ENCODE data around the gene POLD3.

DNA sequence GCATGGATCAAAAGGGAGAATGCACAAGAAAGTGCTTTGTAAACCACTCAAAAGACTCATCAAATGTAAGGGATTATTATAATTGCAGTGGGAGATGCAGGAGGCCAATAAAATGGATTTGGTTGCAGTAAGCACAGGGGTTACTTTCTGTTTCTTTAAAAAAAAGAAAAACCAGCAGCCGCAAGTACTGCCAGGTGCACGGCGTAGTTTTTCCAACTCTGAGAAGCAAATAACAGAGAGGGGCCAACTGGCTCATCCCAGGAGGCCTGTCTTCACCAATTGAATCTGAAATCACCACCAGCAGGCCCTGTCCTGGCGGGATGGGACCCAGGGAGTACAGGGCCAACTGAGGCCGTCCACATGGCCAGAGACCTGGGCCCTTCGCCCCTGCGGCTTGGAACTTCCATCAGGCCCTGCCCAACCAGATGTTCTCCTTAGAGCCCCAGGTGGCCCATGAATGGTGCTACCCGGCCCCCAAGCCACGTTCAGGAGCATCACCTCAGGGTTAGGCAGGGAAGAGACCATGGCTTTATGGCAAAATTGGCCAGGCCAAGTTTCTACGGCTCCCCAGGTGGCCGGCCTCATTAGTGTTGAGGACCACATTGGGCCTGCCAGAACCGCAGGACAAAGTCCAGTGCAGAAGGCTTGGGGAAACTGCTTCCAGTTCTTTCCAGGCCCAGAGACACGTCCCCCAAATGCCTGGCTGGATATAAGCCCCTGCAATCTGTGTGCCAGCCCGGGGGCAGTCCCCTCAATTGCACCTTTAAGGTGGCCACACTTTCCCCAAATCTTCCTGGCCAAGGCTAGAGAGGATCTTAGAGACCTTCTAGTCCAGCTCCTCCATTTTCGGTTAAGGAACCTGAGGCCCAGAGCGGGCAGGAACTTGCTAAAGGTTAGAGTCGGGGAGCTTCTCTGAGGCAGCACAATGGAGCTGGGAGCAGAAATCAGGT lies 77.1 kb downstream of the POLD3 start:
- TF ChIP-seq CEBPB (IDR thresholded peaks at IDR 0.05; ENCODE audit: low read depth, low read length) (no peak), BRCA1 (IDR thresholded peaks at IDR 0.05; ENCODE audit: low read depth, low read length) (no peak)
- TF ChIP-seq, protein P1, sequence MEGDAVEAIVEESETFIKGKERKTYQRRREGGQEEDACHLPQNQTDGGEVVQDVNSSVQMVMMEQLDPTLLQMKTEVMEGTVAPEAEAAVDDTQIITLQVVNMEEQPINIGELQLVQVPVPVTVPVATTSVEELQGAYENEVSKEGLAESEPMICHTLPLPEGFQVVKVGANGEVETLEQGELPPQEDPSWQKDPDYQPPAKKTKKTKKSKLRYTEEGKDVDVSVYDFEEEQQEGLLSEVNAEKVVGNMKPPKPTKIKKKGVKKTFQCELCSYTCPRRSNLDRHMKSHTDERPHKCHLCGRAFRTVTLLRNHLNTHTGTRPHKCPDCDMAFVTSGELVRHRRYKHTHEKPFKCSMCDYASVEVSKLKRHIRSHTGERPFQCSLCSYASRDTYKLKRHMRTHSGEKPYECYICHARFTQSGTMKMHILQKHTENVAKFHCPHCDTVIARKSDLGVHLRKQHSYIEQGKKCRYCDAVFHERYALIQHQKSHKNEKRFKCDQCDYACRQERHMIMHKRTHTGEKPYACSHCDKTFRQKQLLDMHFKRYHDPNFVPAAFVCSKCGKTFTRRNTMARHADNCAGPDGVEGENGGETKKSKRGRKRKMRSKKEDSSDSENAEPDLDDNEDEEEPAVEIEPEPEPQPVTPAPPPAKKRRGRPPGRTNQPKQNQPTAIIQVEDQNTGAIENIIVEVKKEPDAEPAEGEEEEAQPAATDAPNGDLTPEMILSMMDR (IDR thresholded peaks at IDR 0.05; ENCODE audit: control extremely low read depth in 1 of 3, insufficient read depth in 1 of 3, low read depth in 1 of 3, low read length in 3 of 3): no peak
